ENCODE data around the gene PPP1R12A.

- no peak for TF ChIP-seq YY1 (IDR thresholded peaks at IDR 0.05; ENCODE audit: insufficient read depth, insufficient read length)
- TF ChIP-seq ZNF274 (IDR thresholded peaks at IDR 0.05; ENCODE audit: low read depth, low read length): no peak
Measured at GRCh38 chr12:79858518-79858917, 76.4 kb downstream of the PPP1R12A start.

Data from NT2/D1 (cell line).